ENCODE data around the gene ALX4.

DNA sequence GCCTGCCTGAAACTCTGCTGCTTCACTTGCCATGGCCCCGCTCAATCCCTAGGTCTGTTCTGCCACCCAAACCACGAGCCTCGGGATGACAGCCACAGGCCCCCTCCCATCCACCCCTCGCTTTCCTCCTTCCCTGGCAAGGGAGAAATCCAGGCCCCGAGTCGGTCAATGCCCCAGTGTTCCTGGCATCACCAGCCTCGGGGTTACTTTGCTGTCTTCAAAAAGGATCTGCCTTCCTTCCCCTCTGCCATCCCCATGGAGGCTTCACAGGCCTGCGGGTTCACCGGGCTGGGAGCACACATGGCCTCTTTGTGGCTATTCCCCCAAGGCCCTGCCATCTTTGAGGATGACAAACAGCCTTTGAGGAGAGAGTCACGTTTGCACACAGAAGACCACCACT, 38.8 kb upstream of the ALX4 start:
- TF ChIP-seq, protein P1, sequence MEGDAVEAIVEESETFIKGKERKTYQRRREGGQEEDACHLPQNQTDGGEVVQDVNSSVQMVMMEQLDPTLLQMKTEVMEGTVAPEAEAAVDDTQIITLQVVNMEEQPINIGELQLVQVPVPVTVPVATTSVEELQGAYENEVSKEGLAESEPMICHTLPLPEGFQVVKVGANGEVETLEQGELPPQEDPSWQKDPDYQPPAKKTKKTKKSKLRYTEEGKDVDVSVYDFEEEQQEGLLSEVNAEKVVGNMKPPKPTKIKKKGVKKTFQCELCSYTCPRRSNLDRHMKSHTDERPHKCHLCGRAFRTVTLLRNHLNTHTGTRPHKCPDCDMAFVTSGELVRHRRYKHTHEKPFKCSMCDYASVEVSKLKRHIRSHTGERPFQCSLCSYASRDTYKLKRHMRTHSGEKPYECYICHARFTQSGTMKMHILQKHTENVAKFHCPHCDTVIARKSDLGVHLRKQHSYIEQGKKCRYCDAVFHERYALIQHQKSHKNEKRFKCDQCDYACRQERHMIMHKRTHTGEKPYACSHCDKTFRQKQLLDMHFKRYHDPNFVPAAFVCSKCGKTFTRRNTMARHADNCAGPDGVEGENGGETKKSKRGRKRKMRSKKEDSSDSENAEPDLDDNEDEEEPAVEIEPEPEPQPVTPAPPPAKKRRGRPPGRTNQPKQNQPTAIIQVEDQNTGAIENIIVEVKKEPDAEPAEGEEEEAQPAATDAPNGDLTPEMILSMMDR (conservative IDR thresholded peaks at IDR 0.05 in 1 of 2, IDR thresholded peaks at IDR 0.05 in 1 of 2; ENCODE audit: low read depth in 1 of 2, low read length in 2 of 2): no peak
- TF ChIP-seq EZH2 (IDR thresholded peaks at IDR 0.05; ENCODE audit: low read length, missing control alignments): no peak
